HG02678 (cell line): ENCODE measurements around the gene NRBF2.
"Not testable (repeated sequence)": the region's sequence is repeated elsewhere in the genome, so short reads cannot be mapped to it uniquely, and the experiment has no call there.

Source experiments
- ATAC-seq: cut with Tn5 transposase; IDR thresholded peaks from one replicate; pipeline ENCODE4 v1.9.1; 2021; ENCODE audit warnings: mild to moderate bottlenecking, moderate library complexity; ENCODE audit not compliant: unreplicated experiment

Gene NRBF2

DNA sequence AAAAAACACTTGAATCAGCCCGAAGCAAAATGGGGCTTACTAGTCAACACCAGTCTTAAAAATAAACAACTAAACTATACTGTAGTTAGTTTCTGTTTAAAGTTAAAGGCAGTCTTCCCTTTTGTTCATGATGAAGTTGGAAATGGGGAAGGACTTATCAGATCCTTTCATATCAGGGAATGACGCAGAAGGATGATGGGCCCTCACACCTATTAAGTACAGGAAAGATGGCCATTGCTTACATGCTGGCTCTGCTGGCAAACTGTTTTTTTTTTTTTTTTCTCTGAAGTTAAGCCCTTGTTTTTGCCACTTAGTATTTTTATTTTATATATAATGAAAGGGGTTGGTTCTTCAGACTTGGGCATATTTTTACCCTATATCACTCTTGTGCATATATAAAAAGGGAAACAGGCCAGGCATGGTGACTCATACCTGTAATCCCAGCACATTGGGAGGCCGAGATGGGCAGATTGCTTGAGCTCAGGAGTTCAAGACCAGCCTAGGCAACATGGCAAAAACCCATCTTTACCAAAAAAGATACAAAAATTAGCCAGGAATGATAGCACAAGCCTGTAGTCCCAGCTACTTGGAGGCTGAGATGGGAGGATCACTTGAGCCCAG lies 16.6 kb upstream of the NRBF2 start:
- no peak for ATAC-seq

DNA sequence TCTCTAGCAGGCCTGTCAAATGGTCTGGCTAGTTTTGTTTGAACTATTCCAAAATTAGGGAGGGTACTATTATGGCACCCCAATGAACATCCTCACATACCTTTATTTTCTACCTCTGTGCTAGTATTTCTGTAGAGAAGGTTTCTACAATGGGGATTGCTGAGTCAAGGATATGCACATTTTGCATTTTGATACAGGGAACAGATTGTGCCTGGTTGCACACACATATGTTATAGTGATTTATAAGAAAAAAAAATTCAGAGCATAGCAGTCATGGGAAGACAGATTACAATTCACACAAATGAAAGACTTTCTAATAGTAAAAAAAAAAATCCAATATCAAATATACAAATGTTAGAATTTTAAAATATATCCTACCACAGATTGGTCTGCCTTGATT lies 14.1 kb upstream of the NRBF2 start:
- ATAC-seq = no peak

DNA sequence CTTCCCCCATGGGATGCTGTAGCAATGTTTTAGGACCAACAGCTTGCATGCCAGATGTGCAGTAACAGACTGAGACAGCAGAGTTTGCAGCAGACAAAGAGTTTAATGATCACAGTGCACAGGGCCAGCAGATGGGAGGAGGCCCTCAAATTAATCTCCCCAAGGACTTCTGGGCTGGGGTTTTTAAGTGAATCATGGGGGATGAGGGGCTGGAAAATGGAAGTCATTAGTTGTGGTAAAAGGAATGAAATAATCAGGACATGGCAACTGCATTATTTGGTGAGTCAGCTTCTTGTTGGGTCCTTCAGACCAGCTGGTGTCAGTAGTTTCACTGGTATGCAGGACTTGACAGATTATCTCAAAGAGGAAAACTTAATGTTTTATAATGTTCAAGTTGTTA lies 12.6 kb upstream of the NRBF2 start:
- no peak for ATAC-seq

DNA sequence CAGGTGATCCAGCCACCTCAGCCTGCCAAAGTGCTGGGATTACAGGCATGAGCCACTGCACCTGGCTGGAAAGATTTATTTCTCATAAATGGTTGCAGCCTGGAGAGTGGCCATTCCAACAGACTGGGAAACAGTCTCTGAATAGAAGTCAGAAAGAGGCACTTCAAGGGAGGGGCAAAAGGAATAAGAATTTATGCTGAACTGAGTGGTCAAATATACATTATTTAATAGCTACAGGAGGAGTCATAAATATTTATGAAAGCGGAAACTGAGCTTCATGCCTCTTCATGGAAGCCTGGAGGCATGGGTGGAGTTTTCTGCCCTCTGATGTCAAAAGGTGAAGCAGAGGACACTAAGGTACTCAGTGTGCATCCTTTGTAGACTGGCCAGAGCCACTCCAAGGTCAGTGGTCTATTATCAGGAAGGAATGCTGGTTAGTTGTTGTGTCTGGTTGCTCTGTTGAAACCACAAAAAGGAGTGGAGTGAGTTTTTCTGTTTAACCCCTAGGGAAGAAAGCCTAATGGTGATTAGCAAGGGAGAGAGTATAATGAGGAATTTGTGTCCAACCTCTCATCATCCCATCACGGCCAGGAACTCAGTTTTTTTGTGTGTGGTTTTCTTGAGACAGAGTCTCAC lies 9.3 kb upstream of the NRBF2 start:
- ATAC-seq = no peak

DNA sequence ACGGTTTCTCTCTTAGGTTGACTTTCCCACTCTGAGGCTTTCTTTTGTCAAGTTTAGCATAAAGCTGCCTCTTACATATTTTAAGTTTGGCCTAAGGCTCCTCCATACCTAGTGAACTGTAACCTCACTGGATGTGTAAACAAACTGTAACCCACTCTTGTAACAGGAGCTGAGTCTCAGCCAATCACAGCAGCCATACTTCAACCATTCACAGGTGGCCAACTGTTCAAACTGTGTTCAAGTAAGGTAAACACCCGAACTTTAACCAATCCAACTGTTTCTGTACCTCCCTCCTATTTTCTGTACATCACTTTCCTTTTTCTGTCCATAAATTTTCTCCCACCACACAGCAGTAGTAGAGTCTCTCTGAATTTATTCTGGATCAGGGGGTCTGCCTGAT lies 7.7 kb upstream of the NRBF2 start:
- no peak for ATAC-seq

DNA sequence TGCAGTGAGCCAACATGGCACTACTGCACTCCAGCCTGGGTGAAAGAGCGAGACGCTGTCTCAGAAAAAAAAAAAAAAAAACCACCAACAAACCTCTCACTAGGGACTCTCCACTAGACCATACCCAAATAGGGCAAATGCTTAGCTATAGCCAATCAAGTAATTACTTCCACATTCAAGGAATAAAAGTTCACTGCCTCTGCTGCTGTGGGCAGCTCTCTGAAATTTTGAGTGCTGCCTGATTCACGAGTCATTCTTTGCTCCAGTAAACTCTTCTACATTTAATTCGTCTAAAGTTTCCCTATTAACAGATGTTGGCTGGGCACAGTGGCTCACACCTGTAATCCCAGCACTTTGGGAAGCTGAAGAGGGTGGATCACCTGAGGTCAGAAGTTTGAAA lies 4.7 kb upstream of the NRBF2 start:
- ATAC-seq = no peak

DNA sequence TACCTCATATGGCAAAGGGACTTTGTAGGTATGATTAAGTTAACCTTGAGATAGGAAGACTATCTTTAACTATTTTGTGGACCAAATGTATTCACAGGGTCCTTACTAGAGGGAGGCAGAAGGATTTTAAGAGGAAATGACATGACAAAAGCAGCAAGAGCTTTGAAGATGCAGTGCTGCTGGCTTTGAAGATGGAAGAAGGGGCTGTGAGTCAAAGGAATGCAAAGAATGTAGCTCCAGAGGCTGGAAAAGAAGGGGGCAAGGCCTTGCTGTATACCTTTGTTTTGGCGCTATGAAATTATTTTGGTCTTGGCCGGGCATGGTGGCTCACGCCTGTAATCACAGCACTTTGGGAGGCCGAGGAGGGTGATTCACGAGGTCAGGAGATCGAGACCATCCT lies 3.2 kb upstream of the NRBF2 start:
- ATAC-seq = no peak

DNA sequence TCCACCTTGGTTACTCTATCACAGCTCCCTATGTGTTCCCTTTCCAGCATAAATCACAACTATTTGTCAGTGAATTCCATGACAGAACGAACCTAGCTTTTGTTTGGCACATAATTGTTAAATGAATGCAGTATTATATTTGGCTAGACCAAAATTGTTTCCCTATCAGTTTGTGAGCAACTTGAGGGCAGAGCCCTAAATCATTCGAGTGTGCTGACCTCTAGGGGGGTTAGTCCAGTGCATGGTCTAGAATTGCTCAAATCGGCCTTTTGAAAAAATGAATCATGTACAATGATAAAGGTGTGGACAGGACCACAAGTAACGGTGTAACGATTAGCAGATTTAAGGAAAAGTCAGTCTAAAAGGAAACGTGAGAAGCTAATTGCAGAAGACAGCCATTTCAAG lies 475 bp upstream of the NRBF2 start:
- no peak for ATAC-seq

DNA sequence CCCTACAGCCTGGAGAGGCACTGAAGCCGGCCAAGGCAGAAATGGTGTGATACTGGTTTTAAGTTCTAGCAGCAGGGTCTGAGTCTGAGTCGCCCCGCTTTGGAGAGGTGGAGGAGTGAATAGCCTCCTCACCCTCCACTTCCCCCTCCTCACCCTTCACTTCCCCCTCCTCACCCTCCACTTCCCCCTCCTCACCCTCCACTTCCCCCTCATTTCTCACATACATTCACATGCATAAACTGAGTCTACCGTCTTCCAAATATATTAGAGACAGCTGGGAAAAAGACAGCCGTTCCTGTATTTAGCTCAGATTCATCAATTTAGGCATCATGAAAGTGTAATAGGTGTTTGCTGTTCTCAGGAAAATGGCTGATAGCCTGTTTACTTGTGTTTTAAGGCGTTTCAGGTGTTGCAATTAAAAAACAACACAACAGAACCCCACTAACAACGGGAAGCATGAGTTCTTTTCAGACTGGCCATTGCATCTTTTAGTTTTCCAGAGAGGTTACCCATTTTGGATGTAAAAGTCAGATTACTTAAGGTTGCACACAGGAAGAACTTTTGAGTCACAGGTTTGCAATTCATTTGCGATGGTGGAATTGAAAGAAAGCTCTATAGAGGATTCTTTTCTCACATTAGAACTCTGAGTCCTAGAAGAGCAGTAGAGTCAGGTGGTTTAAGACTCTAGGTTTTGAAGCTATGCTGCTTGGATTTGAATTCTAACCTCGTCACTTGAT lies 861 bp downstream of the NRBF2 start:
- no peak for ATAC-seq

DNA sequence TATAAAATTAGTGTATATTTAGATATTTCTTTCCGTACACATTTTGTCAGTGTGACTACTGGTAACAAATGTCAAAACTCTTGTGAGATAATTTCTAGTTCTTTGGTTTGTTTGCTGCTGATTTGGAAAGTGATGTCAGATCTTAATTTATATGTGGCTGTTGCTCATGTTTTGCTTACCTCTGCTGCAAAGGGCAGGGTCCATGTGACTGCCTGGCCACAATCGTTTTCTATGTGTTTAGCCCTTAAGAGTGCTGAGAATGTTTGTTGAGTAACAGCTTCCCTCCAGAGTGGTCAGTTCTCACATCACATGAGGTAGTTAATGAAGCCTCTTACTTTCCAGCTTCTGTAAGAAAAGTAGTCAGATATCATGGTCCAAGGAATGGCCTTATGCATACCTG lies 4.2 kb downstream of the NRBF2 start:
- no peak for ATAC-seq

DNA sequence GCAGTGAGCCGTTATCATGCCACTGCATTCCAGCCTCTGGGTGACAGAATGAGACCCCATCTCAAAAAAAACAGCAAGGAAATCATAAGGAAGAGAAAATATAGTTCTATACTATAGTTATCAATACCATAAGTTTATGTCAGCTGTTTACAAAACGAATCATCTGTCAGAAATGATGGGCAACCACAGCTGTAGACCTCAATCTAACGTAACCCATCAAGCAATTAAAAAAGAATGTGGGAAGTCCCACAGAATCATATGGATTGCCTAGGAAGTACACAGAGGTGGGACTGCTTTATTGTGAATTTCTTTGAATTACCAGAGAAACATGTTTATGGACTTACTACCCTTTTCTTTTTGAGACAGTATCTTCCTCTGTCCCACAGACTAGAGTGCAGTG lies 6.9 kb downstream of the NRBF2 start:
- ATAC-seq = no peak

DNA sequence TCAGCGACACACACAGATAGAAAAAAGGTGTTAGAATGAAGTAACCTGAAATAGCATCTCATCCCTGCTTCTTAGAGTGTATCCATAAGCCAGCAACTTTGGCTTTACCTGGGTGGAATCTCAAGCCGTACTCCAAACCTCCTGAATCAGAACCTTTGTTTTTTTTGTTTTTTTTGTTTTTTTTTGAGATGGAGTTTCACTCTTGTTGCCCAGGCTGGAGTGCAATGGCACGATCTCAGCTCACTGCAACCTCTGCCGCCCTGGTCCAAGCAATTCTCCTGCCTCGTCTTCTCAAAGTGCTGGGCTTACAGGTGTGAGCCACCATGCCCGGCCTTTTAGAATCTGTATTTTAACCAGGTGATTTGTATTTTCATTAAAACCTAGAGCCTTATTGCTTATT lies 9.0 kb downstream of the NRBF2 start:
- no peak for ATAC-seq

DNA sequence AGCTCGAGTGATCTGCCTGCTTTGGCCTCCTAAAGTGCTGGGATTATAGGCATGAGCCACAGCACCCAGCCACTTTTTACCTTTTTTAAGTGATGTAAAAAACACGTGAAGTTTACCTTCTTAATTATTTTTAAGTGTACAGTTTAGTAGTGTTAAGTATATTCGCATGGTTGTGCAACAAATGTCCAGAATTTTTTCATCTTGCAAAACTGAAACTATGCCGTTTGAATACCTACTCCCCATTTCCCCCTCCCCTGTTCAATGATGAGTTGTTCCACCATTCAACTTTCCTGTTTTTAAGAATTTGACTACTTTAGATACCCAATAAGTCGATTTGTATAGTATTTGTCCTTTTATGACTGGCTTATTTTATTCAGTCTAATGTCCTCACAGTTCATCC lies 10.9 kb downstream of the NRBF2 start:
- no peak for ATAC-seq

DNA sequence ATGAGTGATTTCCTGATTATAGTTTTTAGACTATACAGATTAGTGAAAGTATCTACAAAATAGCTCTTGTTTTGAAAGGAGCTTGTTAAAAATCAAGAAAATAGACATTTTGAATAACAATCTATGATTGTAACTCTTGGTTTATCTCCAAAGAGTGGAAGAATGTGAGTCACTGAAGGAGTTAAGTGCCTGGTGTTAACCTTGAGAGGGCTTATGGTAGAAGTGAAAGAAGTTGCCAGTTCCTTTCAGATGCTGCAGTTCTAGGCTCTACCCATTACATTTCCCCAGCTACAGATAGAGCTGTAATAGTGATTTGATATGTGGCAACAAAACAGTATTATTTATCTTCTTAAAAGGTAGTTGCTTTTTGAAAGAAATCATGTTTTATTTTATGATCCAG lies 12.7 kb downstream of the NRBF2 start:
- ATAC-seq = peak; percentile 58

DNA sequence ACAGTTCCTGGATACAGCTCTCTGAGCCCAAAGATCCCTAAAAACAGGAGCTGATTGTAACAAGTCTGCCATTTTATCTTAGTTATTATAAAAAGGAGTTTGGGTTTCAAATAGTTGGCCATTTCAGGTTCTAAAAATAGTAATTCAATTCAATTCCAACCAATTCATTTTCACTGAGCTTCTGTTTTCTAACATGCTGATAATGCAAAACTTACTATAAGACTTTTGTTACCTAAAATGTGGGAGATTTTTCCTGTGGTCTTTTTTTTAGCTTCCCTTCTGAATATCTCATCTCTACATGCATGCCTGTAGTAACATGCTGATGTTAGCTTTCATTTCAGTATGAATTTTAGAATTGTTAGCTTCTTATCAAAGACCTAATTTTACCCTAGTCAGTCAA lies 13.4 kb downstream of the NRBF2 start:
- ATAC-seq = no peak

DNA sequence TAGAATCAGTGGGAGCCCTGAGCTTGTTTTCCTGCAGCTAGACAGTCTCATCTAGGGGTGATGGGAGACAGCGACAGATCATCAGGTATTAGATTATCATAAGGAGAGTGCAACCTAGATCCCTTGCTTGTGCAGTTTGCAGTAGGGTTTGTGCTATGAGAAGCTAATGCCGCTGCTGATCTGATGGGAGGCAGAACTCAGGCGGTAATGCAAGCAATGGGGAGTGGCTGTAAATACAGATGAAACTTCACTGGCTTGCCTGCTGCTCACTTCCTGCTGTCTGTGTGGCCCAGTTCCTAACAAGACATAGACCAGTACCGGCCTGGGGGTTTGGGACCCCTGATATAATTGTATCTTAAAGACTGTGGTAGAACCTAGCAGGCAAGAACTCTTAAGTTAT lies 17.6 kb downstream of the NRBF2 start:
- no peak for ATAC-seq

DNA sequence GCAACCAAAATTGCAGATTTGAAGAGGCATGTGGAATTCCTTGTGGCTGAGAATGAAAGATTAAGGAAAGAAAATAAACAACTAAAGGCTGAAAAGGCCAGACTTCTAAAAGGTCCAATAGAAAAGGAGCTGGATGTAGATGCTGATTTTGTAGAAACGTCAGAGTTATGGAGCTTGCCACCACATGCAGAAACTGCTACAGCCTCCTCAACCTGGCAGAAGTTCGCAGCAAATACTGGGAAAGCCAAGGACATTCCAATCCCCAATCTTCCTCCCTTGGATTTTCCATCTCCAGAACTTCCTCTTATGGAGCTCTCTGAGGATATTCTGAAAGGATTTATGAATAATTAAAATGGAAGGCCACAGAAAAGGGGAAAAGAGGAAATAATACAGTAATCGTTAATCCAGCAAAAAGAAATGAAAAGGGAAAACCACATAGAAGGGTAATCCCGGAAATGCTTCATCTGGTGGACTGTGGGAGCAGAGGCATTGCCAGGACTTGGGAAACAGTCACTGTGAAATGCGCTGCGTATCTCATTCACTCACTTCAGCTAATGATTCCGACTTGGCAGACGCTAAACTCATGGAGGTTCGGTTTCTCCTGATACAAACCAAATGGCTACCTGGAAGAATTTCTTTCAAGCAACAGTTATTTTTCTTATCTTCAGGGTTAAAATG lies 20.9 kb downstream of the NRBF2 start:
- ATAC-seq = not testable (repeated sequence)

DNA sequence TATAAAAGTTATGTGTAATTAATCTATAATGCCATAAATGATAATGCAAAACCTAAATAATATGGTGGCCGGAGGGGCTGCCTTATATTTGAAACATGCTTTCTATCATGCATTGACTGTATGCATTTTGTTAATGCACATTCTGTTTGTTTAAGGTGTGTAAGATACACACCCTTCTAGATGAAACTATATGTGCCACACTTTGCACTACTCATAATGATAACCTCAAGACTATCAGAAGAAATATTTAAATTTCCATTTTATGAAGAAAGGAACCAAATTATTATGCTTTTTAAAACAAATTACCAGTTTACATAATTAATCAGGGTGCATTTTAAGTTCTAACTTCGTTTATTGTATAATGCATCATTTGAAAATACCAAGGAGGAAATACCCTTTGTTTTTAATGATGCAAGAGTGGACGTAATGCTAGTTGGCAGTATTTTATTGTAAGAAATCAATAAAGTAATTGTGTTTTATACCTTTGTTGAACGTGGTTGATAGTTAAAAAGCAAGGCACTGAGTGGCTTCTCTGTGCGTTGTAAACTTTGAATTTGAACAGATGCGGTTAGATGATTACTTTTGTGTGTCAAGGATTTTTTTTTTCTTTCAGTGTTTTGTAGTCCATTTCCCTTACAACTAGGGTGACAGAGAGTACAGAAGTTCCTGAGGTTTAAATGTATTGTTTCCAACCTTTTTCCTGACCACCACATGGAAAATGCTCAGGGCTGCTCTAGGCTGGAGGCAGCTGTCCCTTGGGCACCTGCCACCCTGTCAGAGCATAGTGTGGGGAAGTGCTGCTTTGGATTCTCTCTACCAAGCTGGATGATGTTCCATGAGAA lies 21.6 kb downstream of the NRBF2 start:
- no peak for ATAC-seq

DNA sequence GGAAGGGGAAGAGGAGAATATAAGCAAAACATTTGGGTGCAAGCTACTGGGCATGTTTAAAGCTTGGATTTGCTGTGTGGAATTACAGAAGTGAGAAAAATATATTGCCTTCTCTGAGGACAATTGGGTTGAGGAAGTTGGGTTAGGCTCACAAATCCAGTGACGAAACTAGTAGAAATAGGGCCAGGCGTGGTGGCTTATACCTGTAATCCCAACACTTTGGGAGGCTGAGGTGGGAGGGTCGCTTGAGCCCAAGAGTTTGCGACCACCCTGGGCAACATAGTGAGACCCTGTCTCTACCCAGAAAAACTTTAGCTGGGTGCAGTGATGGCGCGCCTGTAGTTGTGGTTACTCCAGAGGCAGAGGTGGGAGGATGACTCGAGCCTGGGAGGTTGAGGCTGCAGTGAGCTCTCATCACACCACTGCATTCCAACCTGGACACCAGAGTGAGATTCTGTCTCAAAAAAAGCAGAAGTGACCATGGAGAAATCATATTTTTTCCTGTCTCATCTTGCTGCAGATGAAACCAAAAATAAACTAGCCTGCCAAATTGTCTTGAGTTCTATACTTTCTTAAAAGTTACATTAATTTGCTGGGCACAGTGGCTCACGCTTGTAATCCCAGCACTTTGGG lies 22.4 kb downstream of the NRBF2 start:
- ATAC-seq = no peak

DNA sequence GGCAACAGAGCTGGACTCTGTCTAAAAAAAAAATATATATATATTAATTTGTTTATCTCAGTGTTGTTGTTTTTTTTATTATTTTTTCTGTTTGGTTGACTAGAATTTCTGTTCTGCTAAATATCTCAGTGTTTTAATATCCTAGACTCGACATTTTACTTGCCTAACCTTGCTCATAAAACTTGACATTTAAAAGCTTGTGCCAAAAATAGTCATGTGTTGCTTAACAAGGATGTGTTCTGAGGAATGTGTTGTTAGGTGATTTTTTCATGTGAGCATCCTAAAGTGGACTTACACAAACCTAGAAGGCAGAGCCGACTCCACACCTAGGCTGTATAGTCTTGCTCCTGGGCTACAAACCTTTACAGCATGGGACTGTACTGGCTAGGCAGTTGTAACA lies 23.1 kb downstream of the NRBF2 start:
- no peak for ATAC-seq
